GM18867 (cell line): ENCODE measurements around the gene MYEOV.

Experiments
- ATAC-seq: cut with Tn5 transposase; IDR thresholded peaks from one replicate; pipeline ENCODE4 v1.9.1; 2021; ENCODE audit warnings: mild to moderate bottlenecking, moderate library complexity; ENCODE audit not compliant: unreplicated experiment

The MYEOV gene

GRCh38 chr11:69265210-69265609, 28.7 kb upstream of the MYEOV start:
- no peak for ATAC-seq

DNA sequence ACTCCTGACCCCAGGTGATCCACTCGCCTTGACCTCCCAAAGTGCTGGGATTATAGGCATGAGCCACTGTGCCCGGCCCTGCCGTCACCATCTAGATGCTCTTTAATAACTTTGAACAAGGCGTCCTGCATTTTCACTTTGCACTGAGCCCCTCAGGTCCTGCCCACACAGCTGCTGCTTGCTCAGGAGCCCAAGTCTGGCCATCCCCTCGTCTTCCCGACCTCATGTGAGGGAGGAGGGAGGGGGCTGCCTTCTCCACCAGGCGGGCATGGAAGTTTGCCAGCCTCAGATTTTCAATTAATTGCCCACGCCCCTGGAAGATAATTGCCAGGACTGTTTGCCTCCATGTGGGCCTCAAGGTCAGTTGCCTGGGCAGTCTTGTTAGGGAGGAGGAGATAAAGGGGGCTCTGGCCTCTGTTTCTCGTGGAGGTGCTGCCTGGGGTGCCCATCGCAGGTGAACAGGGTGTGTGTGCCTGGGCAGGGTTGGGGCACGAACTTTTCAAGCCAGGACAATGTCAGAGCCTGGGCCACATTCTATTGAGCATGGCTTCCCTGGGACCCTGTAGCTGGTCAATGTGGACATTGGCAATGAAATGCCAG, 27.9 kb upstream of the MYEOV start:
- no peak for ATAC-seq

GRCh38 chr11:69267395-69267805, 26.6 kb upstream of the MYEOV start:
- ATAC-seq = no peak

DNA sequence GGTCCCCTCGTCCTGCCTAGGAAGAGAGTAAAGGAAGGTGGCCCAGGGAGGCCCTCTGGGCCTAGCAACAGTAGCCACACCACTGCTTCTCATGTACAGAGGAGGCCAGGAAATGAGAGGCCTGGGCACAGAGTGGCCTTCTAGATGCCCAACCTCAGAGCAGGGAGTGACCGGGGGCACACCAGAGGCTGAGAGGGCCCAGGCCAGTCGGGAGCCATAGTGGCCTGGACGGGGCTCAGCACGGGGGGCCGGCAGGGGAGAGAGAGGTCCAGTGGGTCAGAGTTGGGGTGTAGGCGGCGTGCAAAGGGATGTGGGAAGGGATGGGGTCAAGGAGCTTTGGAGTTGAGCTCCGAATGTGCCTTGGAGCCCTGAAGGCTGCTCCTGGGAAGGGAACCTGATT, 25.0 kb upstream of the MYEOV start:
- no peak for ATAC-seq

DNA sequence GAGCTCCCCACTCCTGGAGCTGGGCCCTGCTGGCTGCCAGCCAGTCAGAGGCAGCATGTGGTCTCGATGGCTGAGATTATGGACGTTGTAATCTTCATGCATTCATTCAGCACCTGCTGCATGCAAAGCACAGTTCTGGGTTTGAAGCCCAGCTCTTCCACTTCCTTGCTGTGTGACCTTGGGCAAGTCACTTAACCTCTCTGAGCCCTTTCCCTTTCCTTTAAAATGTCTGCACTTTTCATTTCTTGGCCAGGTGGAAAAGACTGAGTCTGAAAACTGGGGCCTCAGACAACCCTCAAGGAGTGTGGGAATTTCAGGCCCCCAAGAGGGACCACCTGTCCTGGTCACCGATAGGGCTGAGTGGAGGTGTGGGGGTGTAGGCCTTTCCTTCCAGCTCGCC, 24.6 kb upstream of the MYEOV start:
- ATAC-seq = no peak

- no peak for ATAC-seq
Measured at GRCh38 chr11:69269926-69270697, 23.8 kb upstream of the MYEOV start.

DNA sequence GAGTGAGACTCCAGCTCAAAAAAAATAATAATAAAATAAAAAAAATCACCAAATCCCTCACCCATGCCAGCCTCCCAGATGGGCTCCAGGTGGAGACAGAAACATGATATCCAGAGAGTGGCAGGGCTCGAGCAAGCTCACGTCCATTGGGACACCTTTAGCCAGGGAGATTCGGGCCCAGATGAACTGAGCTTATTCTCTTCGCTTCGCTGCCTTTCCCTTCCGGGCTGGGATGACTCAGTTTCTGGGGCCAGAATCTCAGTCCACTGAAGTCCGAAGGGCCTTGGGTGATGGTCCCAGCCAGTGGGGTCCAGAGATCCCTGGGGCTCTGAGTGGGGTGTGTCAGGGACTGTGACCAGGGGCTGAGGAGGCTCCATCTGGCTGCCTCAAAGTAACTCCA, 23.0 kb upstream of the MYEOV start:
- ATAC-seq = no peak

DNA sequence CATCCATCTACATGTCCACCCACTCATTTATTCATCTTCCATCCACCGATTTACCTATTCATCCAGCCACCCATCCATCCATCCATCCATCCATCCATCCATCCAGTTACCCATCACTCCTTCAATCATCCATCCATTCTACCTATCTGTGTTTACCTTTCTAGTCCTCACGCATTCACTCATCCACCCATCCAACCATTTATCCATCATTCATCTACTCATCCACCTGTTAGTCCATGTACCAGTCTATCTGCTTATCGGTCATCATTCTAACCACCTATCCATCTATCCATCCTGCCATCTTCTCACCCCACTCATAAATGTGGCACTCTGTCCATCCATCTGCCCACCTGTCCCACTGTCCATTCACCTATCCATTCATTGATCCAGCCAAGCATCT, 21.9 kb upstream of the MYEOV start:
- no peak for ATAC-seq

GRCh38 chr11:69272831-69273485, 21.0 kb upstream of the MYEOV start:
- ATAC-seq = no peak

- no peak for ATAC-seq
Measured at GRCh38 chr11:69273571-69273970, 20.4 kb upstream of the MYEOV start.

DNA sequence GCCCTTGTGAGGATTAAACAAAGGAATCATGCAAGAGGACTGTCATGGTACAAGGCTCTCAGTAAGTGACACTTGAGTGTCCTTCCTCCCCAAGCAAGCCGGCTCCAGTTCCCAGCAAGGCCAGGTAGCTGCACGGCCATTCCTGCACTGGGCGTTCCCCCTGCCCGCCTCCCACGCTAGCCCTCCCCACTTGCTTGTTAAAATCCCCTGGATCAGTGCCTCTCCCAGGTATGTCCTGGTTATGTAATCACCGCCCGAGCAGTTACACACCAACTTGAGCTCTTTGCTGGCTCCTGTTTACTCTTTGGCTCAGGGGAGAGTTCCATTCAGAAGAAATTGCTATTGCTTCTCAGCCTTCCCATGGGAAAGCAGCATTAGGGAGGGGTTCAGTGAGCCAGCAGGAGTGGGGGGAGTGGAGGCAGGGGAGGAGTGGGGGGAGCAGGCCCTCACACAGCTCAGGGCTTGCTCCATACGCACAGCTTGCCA, 19.4 kb upstream of the MYEOV start:
- no peak for ATAC-seq

- ATAC-seq = no peak
Measured at GRCh38 chr11:69275178-69275577, 18.8 kb upstream of the MYEOV start.

- no peak for ATAC-seq
Measured at GRCh38 chr11:69276165-69276564, 17.8 kb upstream of the MYEOV start.

GRCh38 chr11:69277074-69277809, 16.7 kb upstream of the MYEOV start:
- ATAC-seq = no peak

- ATAC-seq = no peak
Measured at GRCh38 chr11:69278091-69278867, 15.7 kb upstream of the MYEOV start.

- no peak for ATAC-seq
Measured at GRCh38 chr11:69280451-69280850, 13.5 kb upstream of the MYEOV start.

DNA sequence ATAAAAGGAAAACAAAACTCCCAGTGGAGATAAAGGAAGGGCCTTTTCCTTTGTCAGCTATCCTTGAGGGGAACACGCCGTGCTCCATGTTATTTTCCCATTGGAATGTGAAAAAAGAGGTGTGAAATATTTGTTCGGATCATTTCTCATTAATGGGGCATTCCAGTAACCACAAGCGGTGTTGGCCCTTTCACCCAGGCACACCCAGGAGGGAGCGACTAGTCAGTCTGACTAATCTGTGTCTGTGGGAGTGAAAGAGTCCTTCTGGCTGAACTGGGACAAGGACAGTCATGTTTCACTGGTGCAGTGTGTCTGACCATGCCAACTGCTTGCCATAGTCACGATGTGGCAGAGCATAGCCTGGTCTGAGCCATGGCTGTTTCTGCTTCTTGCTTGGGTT, 13.0 kb upstream of the MYEOV start:
- no peak for ATAC-seq

- ATAC-seq = no peak
Measured at GRCh38 chr11:69283446-69283845, 10.5 kb upstream of the MYEOV start.

DNA sequence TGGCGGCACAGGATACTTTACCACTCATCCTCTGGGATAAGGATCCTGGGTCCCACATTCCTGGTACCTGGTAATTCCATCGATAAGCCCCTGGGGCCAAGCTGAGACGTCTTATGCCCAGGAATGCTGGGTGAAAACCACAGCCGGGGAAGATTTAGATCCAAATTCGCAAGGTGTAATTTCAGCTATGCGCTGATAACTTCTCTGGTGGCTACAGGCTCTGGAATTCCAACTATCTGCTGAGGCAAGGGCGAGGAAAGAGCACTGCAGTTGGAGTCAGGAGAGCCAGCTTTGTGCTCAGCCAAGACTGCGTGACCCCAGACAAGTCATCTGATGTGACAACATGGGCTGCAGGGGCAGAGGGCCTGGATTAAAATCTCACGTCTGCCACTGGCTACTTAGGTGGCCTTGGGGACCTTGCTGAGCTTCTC, 9.9 kb upstream of the MYEOV start:
- no peak for ATAC-seq

DNA sequence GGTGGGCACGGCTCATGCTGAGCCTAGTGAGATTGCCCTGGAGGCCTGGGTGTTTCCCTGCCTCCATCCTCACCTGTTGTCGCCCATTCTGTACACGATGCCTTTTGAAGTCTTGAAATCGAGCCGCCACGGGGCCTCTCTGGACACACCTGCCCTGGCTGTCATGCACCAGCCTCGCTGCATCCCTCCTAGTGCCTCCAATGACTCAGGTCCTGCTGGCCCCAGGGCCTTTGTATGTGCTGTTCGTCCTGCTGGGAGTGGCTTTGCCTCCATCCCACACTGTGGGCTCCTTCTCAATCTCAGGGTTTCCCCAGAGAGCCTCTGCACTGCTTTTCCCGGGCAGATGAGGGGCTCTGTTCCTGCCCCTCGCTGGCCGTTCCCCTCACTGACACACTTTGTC, 8.9 kb upstream of the MYEOV start:
- ATAC-seq = no peak

DNA sequence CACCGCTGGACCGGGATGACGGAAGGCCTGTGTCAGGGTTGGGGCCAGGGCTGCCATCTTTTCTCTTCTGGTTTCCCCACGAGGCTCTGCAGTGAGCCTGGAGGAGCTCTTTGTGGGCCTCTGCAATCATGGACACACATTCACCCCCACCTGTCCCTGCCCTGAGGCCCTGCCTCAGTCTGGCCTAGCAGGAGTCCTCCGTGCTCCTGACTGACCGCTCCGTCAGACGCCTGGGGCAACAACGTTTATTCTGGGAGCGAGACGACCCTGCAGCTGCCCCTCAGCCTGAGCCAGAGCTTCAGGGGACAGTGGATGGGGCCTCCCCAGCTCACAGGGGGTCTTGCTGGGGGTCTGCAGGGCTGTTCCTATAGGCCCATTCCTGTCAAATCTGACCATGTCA, 8.2 kb upstream of the MYEOV start:
- ATAC-seq = no peak
